IPS DF 19.7 (cell line): ENCODE results near the gene HDAC4.

Experiments
- DNase-seq: peaks from one replicate; pipeline ENCODE4 v3.0.0-alpha.2; 2013; ENCODE audit warnings: low read depth, low spot score

Gene HDAC4

GRCh38 chr2:239033801-239034560 is 366.8 kb downstream of the HDAC4 start:
- no peak for DNase-seq

DNA sequence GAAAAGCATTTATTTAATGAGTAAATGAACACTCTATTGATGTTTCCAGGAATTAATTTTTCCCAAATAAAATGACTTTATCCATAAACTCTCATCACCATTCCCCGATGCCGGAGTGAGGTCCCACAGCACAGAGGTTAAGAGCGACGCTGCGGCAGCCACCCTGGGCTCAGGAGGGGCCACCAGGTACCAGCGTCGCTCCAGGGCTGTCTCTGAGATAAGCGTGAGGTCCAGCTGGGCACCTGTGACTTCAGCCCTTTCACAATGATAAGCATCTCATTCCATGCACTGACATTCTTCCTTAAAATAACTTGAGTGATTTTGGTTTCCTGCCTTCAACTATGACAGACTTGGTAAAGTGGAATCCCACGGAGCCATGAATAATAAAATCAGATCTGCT is 370.9 kb downstream of the HDAC4 start:
- no peak for DNase-seq

DNA sequence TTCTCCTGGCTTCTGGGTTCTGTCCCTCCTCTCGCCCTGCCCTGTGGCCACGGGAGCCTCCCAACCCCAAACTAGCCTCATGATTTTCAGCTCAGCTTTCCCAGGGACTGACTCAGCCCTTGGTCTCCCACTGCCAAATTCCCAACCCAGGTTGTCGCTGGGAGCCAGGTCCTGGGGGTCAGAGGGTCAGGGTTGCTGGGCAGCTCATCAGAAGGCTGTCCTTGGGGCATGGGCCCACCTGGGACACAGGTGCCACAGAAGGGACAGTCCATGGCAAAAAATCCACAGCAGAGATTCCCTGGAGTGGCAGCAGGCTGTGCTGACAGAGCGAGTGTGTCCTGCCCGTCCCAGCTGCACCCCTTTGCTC is 372.6 kb downstream of the HDAC4 start:
- DNase-seq = no peak

DNA sequence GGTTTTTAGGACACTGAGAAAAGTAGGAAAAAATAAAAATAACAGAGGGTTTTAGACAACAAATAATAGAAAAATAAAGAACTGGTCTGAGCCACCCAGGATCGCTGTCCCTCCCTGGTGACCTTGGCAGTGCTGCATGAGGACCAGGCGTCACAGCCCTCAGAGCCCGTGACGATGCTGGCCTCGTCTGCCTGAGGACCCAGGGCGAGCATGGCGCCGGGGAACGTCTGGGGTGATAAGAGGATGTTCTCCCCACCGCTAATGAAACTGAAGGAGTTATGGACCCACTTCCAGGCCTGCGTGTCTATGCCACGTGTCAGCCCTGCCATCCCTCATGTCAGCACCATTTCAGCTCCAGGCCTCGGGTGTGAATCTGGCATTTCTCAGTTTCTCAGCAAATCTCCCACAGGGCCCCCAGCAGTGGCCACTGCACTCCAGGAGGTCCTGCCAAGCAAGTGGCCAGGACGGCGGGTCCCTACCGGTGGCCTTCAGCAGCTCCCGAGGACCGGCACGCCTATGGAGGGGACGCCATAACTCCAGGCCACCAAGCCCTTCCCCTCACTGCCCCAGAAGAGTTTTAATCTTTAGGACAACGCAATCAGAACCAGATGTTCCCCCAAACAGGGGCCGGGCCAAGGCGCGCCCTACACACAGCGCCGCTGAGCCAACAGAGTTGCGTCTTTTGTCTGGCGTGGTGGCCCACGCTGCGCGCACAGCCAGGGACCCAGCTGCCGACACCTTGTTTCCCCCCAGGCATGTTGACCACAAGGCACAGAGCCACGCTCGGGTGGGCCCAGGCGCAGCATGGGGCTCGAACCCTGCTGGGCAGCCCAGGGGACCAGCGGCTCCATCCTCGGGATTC is 373.2 kb downstream of the HDAC4 start:
- no peak for DNase-seq

DNA sequence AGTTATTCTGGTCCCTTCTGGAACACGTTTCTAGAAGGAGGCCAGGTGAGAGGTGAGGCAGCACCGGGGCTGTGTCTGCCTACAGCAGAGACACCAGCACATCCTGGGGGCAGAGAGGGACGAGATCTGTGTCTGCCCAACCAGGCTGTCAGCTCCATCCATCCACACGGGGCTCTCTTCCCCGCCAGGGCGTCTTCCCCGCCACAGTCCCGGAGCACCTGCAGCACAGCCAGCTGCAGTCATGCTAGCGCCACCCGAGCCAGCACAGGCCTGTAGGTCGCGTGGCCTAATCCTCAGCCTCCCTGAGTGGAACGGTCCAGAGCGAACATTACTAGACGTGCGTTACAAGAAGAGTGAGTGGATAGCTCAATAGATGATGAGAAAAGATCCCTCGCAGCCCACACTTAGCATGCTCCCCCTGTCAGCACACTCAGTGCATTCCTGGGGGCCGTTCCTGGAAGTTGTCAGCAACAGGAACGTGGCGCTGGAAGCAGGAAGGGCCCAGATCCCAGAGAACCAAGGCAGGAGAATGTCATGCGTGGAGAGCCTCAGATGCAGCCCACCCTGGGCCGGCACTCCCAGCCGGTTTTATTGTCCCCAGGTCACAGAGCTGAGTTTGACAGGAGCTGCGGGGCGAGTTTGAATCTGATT is 374.0 kb downstream of the HDAC4 start:
- no peak for DNase-seq

DNA sequence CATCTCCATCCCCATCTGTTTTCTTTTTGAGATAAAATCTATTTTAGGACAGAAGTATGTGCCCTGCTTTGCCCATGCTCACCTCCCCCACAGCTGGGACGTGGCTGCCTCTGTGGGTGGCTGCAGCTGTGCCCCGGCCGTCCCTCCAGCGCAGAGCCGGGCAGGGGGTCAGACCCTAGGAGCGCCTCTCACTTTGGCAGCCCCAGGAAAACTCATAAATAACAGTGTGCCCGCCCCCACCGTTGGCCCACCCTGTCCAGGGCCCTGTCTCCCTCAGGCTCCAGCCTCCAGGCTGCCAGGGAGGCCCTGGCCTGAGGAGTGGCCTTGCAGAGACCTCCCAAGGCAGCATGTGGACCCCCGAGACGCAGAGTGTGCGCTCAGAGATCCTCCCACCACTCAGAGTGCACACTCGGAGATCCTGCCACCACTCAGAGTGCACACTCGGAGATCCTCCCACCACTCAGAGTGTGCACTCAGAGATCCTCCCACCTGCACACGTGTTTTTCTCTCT is 374.8 kb downstream of the HDAC4 start:
- DNase-seq = no peak

- no peak for DNase-seq
Measured at GRCh38 chr2:239025096-239025801, 375.6 kb downstream of the HDAC4 start.

DNA sequence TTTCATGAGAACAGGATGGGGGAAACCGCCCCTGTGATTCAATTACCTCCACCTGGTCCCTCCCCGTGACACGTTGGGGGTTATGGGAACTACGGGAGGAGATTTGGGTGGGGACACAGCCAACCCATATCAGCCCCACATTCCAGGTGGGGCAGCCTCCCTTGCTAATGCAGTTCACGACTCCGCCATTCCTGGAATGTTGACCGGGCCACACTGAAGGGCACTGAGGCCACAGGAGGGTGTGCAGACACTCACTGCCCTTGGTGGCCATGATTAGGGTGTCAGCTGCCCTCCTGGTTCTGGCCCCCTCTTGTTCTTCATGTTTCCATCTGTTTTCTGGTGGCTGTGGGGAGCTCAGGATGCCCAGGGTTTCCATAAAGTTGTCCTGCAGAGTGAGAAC is 376.6 kb downstream of the HDAC4 start:
- no peak for DNase-seq

GRCh38 chr2:239022437-239023260 is 378.2 kb downstream of the HDAC4 start:
- no peak for DNase-seq

- DNase-seq = no peak
Measured at GRCh38 chr2:239021651-239022436, 379.0 kb downstream of the HDAC4 start.

GRCh38 chr2:239021224-239021623 is 379.6 kb downstream of the HDAC4 start:
- DNase-seq = no peak

GRCh38 chr2:239020541-239021041 is 380.2 kb downstream of the HDAC4 start:
- DNase-seq = no peak

DNA sequence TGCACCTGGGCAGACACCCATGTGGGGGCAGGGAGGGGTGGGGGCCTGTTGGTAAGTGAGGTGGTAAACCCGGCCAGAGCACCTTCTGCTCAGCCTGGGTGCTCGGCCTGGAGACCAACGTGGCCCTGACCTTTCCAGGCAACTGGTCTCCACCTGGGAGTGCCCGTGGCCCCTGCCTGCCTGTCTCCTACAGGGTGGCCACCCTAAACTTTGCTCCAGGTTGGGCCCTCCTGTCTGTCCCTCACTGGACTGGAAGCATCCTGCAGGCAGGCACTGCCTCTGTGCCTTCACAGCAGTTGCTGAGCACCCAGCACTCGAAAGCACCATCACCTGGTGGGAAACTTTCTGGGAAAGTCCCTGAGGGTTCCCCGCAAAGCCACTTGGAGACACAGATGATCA is 381.6 kb downstream of the HDAC4 start:
- DNase-seq = no peak

DNA sequence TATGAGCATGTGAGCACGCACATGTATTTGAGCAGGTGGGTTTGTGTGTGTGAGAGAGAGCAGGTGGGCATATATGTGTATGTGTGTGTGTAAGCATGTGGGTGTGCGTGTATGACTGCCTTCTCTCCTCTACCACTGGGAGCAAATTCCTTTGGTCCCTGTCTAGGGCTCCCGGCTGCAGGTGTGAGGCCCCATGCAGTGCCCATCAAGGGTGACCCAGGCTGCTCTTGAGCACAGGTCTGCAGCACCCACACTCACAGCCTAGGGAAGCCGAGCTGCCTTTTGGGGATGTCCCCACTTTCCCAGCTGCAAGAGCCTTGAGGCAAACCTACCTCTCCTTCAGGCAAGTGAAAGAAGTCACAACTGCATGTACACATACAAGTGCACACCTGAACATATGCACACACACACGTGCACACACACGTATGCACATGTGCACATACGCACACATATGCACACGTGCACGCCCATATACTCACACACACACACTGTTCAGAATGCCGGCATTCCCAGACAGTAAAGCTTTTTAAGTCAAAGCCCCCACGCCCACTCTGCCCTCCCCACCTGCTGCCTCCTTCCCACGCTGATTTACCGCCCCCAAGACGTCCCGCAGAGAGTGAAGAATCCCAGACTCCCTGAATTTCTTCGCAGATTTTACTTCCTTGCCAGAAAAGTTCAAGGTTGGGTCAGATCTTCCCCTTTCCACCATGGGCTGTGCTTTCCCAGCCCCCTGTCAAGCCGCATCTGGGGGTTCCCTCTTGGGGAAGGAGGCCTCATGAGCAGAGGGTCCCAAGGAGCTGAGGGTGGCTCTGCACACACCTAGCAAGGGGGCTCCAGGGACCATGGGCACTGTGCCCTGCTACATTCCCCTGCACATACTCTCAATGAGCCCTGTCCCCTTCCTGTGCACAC is 382.3 kb downstream of the HDAC4 start:
- DNase-seq = no peak

DNA sequence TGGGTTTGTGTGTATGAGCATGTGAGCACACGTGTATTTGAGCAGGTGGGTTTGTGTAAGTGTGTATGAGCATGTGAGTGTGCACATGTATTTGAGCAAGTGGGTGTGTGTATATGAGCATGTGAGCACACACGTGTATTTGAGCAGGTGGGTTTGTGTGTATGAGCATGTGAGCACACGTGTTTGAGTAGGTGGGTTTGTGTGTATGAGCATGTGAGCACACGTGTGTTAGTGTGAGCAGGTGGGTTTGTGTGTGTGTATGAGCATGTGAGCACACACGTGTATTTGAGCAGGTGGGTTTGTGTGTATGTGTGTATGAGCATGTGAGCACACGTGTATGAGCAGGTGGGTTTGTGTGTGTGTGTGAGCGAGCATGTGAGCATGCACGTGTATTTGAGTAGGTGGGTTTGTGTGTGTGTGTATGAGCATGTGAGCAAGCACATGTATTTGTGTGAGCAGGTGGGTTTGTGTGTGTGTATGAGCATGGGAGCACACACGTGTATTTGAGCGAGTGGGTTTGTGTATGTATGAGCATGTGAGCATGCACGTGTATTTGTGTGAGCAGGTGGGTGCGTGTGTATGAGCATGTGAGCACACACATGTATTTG is 383.2 kb downstream of the HDAC4 start:
- DNase-seq = no peak

DNA sequence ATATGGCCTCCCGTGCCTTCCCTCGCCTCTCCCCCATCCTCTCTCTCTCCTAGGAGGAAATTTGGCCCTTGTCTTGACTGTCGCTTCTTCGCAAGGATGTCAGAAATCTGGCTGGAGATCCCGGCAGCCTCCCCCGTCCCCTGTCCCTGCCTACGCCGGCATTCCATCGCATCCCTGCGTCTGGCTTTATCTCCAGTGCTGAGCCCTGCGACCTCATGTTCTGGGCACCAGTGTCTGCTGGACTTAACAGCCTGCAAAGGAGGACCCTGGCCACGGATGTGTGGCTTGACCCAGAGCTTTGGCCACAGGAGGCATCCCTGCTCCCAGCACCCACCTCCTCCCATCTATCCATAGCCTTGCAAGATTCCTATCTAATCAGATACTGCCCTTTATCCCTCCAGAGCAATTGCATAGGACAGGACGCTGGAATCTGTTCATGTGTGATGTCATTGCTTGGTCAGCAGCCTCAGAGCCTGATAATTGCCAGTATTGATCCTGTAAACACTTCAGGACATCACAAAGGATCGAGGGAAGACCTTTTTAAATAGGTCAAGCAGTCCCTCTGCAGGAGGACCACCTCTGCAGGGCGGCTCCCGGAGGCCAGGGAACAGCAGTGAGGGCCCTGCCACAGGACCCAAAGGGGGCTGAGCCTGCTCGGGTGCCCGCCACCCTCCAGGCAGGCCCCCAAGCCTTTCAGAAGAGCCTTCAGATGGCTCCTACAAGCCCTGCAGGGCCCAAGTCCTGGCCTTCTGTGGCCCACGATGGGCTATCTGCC is 384.7 kb downstream of the HDAC4 start:
- no peak for DNase-seq

GRCh38 chr2:239015218-239015900 is 385.5 kb downstream of the HDAC4 start:
- DNase-seq = no peak
